GM12891 (cell line): ENCODE data around the gene PRRC2A.
A peak's percentile ranks its signal among the peaks of the same experiment; 100 is the strongest.

ENCODE experiments used
- DNase-seq: peaks from one replicate; pipeline ENCODE4 v3.0.0; 2011; ENCODE audit warnings: low spot score; ENCODE audit not compliant: insufficient read length
- FAIRE-seq: peaks from 2 replicates; lab custom pipeline; 2011; peaks lifted over from hg19 to GRCh38; lab: Jason Lieb, UNC
- PAX5 ChIP-seq: IDR thresholded peaks from 2 replicates; pipeline ENCODE4 v1.6.1; 2011; ENCODE audit warnings: low read length, moderate library complexity, mild to moderate bottlenecking; ENCODE audit not compliant: insufficient read depth, severe bottlenecking
- POLR2A ChIP-seq: IDR thresholded peaks from 2 replicates; pipeline ENCODE4 v1.6.1; 2011; ENCODE audit warnings: low read depth, low read length, control low read depth
- POLR2AphosphoS5 ChIP-seq: IDR thresholded peaks from 2 replicates; pipeline ENCODE4 v1.6.1; 2011; ENCODE audit warnings: low read depth, low read length, control low read depth
- POU2F2 ChIP-seq: IDR thresholded peaks from 2 replicates; pipeline ENCODE4 v1.6.1; 2011; ENCODE audit warnings: low read depth, mild to moderate bottlenecking, control low read depth, low read length, moderate library complexity
- SPI1 ChIP-seq: IDR thresholded peaks from 2 replicates; pipeline ENCODE4 v1.6.1; 2011; ENCODE audit warnings: low read depth, low read length, control low read depth
- TAF1 ChIP-seq: IDR thresholded peaks from 2 replicates; pipeline ENCODE4 v1.6.1; 2011; ENCODE audit warnings: low read depth, low read length, control low read depth

The PRRC2A gene

GRCh38 chr6:31610968-31611367 lies 9.5 kb upstream of the PRRC2A start:
- no peak for TF ChIP-seq SPI1
- TF ChIP-seq POLR2A = no peak
- TF ChIP-seq PAX5 = no peak
- TF ChIP-seq TAF1 = no peak
- no peak for TF ChIP-seq POU2F2
- TF ChIP-seq POLR2AphosphoS5 = no peak
- FAIRE-seq = no peak
- DNase-seq = no peak

GRCh38 chr6:31614075-31614619 lies 6.4 kb upstream of the PRRC2A start:
- TF ChIP-seq TAF1 (no peak), SPI1 (peak; percentile 93)
- DNase-seq (no peak), FAIRE-seq (peak; percentile 97)

GRCh38 chr6:31614684-31615578 lies 5.6 kb upstream of the PRRC2A start, which contains the start of gene AIF1:
AIF1 (plus strand) TSS chr6:31615234; CDS start chr6:31615330, 96 bp downstream.
- TF ChIP-seq SPI1 (0 out of 2 replicates have a peak, but pooled peaks have one; percentile 42), POLR2A (no peak)
- DNase-seq (no peak), FAIRE-seq (no peak)

GRCh38 chr6:31615748-31616147 lies 4.8 kb upstream of the PRRC2A start:
- DNase-seq (no peak), FAIRE-seq (peak; percentile 64)
- no peak for TF ChIP-seq TAF1
- TF ChIP-seq POLR2AphosphoS5 = no peak
- no peak for TF ChIP-seq PAX5
- TF ChIP-seq POU2F2 = no peak
- peak; percentile 74 for TF ChIP-seq SPI1
- peak; percentile 64 for TF ChIP-seq POLR2A

- DNase-seq (no peak), FAIRE-seq (peak; percentile 85)
- TF ChIP-seq SPI1 (no peak), POU2F2 (no peak), POLR2AphosphoS5 (no peak), POLR2A (no peak), PAX5 (no peak), TAF1 (no peak)
Measured at GRCh38 chr6:31617010-31617409, 3.5 kb upstream of the PRRC2A start.

DNA sequence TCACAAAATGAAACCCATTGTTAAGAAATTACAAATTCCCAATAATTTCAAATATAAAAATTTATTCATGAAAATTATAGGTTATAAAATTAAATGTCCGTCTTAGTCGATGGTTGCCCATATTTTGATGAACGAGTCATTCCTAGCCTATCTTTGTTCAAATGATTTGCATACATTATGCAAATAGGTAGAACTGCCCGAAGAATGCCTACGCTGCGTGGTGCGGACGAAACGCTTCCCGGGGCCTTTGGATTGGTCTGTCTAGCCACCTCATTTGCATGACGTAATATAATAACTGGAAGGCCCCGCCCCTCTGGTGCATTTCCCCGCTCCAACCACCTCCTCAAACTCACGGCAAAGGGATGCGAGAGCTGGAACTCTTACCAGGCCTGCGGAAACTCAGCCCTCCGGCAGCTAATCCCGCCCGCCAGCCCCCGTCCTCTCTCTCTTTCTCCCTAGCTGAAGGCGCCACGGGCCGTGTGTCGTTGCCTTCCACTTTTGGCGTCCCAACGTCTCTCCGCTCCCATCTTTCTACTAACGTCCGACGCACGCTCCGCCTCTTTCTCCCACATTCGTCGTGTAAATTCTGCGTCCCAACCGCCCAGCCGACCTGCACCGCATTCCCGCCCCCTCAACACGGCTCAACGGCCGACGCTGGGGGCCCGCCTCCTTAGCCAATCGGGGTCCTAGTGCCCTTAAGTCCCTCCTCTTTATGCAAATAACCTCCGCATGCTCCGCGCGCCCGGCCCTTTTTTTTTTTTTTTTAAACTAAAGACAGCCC lies 520 bp upstream of the PRRC2A start:
- peak; percentile 89 for DNase-seq
- TF ChIP-seq PAX5 (no peak), POLR2A (peak; percentile 90), POLR2AphosphoS5 (peak; percentile 95), SPI1 (no peak), POU2F2 (peak; percentile 99), TAF1 (peak; percentile 63; the same call in 1 of the 2 replicates)
- FAIRE-seq = peak; percentile 96

DNA sequence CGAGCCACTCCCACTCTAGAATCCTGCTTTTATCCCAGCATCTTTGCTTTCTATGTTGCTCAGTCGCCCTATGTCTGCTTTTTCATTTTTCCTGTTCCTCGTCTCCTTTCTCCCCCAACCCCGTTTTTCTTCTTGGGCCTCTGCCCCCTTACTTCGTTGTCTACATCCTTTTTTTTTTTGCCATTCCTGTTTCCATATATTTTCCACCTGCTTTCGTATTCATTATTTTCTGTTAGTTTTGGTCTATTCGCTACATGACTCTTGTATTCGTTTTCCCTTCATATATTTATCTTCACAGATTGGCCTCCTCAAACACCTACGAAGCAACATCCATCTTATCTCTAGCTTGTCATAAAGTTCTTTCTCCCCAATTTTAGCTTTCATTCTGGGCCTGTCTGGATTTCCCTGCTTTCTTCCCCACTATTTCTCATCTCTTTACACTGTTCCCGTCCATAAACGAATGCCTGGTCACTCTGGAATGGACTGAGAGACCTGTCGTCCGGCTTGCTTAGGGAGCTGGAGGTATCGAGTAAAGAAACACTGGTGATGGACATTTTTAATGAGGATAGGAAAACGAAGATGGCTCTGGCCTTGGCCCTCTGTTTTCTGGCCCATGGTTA lies 915 bp downstream of the PRRC2A start:
- FAIRE-seq (no peak), DNase-seq (no peak)
- no peak for TF ChIP-seq POLR2A
- no peak for TF ChIP-seq POU2F2
- TF ChIP-seq POLR2AphosphoS5 = no peak
- TF ChIP-seq TAF1 = no peak
- TF ChIP-seq SPI1 = no peak
- no peak for TF ChIP-seq PAX5

GRCh38 chr6:31621991-31622390 lies 1.5 kb downstream of the PRRC2A start:
- no peak for DNase-seq
- TF ChIP-seq POLR2A (no peak), POU2F2 (no peak), POLR2AphosphoS5 (no peak), PAX5 (no peak), SPI1 (no peak), TAF1 (no peak)
- no peak for FAIRE-seq

- no peak for TF ChIP-seq POU2F2
- no peak for TF ChIP-seq SPI1
- TF ChIP-seq TAF1 = no peak
- TF ChIP-seq PAX5 = no peak
- TF ChIP-seq POLR2AphosphoS5 = no peak
- TF ChIP-seq POLR2A = no peak
- FAIRE-seq (no peak), DNase-seq (no peak)
Measured at GRCh38 chr6:31622684-31623091, 2.2 kb downstream of the PRRC2A start.
